HCT116 (cell line): ENCODE measurements around the gene DNAJC6.

ENCODE experiments used
- EGR1 ChIP-seq: IDR thresholded peaks from 2 replicates; pipeline ENCODE4 v1.6.1; 2012; ENCODE audit warnings: low read depth
- EZH2 ChIP-seq: fragments of 200-600 bp; sonication (generic); IDR thresholded peaks from 2 replicates; pipeline ENCODE4 v1.6.1; 2017; ENCODE audit warnings: antibody characterized with exemption, mixed run types
- EZH2phosphoT487 ChIP-seq: fragments of 200-600 bp; IDR thresholded peaks from 2 replicates; pipeline ENCODE4 v1.6.1; 2018; ENCODE audit warnings: antibody characterized with exemption, borderline replicate concordance
- POLR2A ChIP-seq: IDR thresholded peaks from 2 replicates; pipeline ENCODE4 v1.7.0; 2011; ENCODE audit warnings: borderline replicate concordance; ENCODE audit not compliant: insufficient read depth, insufficient read length; ENCODE audit errors: extremely low read depth
- POLR2AphosphoS5 ChIP-seq: IDR thresholded peaks from 2 replicates; pipeline ENCODE4 v1.6.1; 2011; ENCODE audit warnings: mild to moderate bottlenecking, low read depth, low read length, moderate library complexity
- TF ChIP-seq, protein P1 (sequence below), 3 experiments: fragments of 200-600 bp in 1 of 3; sonication (generic) in 1 of 3; IDR thresholded peaks in 2 of 3; conservative IDR thresholded peaks in 1 of 3; 2 replicates each; pipeline ENCODE4 v1.5.1; 2012 to 2017; ENCODE audit warnings: low read depth in 2 of 3, low read length in 2 of 3, antibody characterized with exemption in 1 of 3, borderline replicate concordance in 1 of 3, control low read depth in 1 of 3, mild to moderate bottlenecking in 1 of 3, mixed read lengths in 1 of 3, mixed run types in 1 of 3, moderate library complexity in 1 of 3; ENCODE audit not compliant: insufficient read depth in 1 of 3
- TF ChIP-seq, protein P2 (sequence below): IDR thresholded peaks from 2 replicates; pipeline ENCODE4 v1.6.1; 2012

DNA sequence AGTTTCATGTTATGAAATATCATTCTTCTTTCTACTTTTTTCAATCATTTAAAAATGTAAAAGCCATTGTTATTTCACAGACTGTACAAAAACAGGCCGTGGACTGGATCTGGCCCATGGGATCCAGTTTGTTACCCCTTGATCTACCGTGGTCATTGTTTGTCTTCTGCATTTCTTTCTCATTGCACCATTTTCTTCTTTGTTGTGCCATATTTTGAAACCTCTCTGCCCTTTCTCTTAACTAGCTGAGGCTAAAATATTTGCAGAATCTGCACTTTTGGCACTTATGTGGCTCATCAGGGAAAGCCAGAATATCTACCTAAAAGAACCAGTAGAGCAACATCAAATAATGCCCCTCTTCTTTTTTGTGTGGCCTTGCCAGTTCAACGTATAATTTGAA lies 50.5 kb downstream of the DNAJC6 start:
- TF ChIP-seq, protein P1, sequence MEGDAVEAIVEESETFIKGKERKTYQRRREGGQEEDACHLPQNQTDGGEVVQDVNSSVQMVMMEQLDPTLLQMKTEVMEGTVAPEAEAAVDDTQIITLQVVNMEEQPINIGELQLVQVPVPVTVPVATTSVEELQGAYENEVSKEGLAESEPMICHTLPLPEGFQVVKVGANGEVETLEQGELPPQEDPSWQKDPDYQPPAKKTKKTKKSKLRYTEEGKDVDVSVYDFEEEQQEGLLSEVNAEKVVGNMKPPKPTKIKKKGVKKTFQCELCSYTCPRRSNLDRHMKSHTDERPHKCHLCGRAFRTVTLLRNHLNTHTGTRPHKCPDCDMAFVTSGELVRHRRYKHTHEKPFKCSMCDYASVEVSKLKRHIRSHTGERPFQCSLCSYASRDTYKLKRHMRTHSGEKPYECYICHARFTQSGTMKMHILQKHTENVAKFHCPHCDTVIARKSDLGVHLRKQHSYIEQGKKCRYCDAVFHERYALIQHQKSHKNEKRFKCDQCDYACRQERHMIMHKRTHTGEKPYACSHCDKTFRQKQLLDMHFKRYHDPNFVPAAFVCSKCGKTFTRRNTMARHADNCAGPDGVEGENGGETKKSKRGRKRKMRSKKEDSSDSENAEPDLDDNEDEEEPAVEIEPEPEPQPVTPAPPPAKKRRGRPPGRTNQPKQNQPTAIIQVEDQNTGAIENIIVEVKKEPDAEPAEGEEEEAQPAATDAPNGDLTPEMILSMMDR (IDR thresholded peaks at IDR 0.05 in 2 of 3, conservative IDR thresholded peaks at IDR 0.05 in 1 of 3; ENCODE audit: borderline replicate concordance in 1 of 3, insufficient read depth in 1 of 3, low read depth in 2 of 3, low read length in 2 of 3) = no peak
- TF ChIP-seq EZH2phosphoT487 (no peak), POLR2AphosphoS5 (no peak), EGR1 (no peak), EZH2 (no peak), POLR2A (no peak)
- TF ChIP-seq, protein P2, sequence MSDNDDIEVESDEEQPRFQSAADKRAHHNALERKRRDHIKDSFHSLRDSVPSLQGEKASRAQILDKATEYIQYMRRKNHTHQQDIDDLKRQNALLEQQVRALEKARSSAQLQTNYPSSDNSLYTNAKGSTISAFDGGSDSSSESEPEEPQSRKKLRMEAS = no peak
